DND-41 (cell line): ENCODE results near the gene TRPM1.

ENCODE experiments used
- ATAC-seq: fragments of 200-7000 bp; cut with Tn5 transposase; 3 replicates; pipeline ENCODE4 v1.9.1; 2021; ENCODE audit warnings: low read depth; ENCODE audit not compliant: insufficient read depth
- DNase-seq: peaks from one replicate; pipeline ENCODE4 v3.0.0-alpha.2; 2020
- H2AFZ ChIP-seq: 2 replicates; pipeline ENCODE4 v1.6.0; 2012; ENCODE audit warnings: low read depth, low read length
- H3K27ac ChIP-seq: 2 replicates; pipeline ENCODE4 v1.5.1; 2012; ENCODE audit warnings: low read length, inconsistent platforms
- H3K27me3 ChIP-seq: fragments of 200-600 bp; sonication (generic); 2 replicates; pipeline ENCODE4 v1.6.0; 2012; ENCODE audit warnings: low read length, mild to moderate bottlenecking, inconsistent platforms; ENCODE audit not compliant: insufficient read depth, poor library complexity
- H3K36me3 ChIP-seq: 2 replicates; pipeline ENCODE4 v1.5.1; 2012; ENCODE audit warnings: low read length, inconsistent platforms; ENCODE audit not compliant: insufficient read depth
- H3K4me1 ChIP-seq: 2 replicates; pipeline ENCODE4 v1.5.1; 2012; ENCODE audit warnings: mild to moderate bottlenecking, low read length; ENCODE audit not compliant: insufficient read depth
- H3K4me2 ChIP-seq: 2 replicates; pipeline ENCODE4 v1.6.0; 2012; ENCODE audit warnings: mild to moderate bottlenecking, moderate library complexity, low read length, inconsistent platforms; ENCODE audit not compliant: insufficient read depth
- H3K4me3 ChIP-seq, 2 experiments: fragments of 200-600 bp in 1 of 2; shearing (Covaris generic) in 1 of 2; 2 replicates each; pipeline ENCODE4 v1.5.1; 2012 to 2016; ENCODE audit warnings: inconsistent platforms in 2 of 2, low read length in 2 of 2, mild to moderate bottlenecking in 2 of 2, low read depth in 1 of 2, moderate library complexity in 1 of 2
- H3K79me2 ChIP-seq: 2 replicates; pipeline ENCODE4 v1.6.0; 2012; ENCODE audit warnings: low read length, inconsistent platforms; ENCODE audit not compliant: insufficient read depth
- H3K9ac ChIP-seq: 2 replicates; pipeline ENCODE4 v1.6.0; 2012; ENCODE audit warnings: low read depth, mild to moderate bottlenecking, inconsistent platforms, low read length, moderate library complexity
- H3K9me3 ChIP-seq: 2 replicates; pipeline ENCODE4 v1.5.1; 2012; ENCODE audit warnings: low read length, moderate library complexity, mild to moderate bottlenecking, inconsistent platforms; ENCODE audit not compliant: insufficient read depth, severe bottlenecking
- H4K20me1 ChIP-seq: 2 replicates; pipeline ENCODE4 v1.6.0; 2012; ENCODE audit warnings: low read length; ENCODE audit not compliant: insufficient read depth
- EZH2 ChIP-seq: IDR thresholded peaks from 3 replicates; pipeline ENCODE4 v1.6.1; 2012; ENCODE audit warnings: borderline replicate concordance, low read depth, mild to moderate bottlenecking, moderate library complexity, low read length, inconsistent platforms; ENCODE audit not compliant: severe bottlenecking
- TF ChIP-seq, protein P1 (sequence below): IDR thresholded peaks from 2 replicates; pipeline ENCODE4 v1.5.1; 2012; ENCODE audit warnings: borderline replicate concordance, low read length, moderate library complexity, mild to moderate bottlenecking; ENCODE audit not compliant: poor library complexity, severe bottlenecking; ENCODE audit errors: extremely low read depth

Gene TRPM1

GRCh38 chr15:30973379-30973778 is 128.1 kb downstream of the TRPM1 start:
- Histone ChIP-seq H3K4me3 (no peak overlapping the region), H3K4me2 (no peak overlapping the region), H3K9me3 (no peaks in the 10 kb centered on the region), H4K20me1 (no peaks in the 10 kb centered on the region), H3K36me3 (peaks cover 39% of the 10 kb centered on the region; the same call in 1 of the 2 replicates), H3K27me3 (no peaks in the 10 kb centered on the region), H2AFZ (no peak overlapping the region), H3K9ac (no peak overlapping the region), H3K4me1 (no peaks in the 10 kb centered on the region), H3K79me2 (peaks cover 3% of the 10 kb centered on the region; the same call in 1 of the 2 replicates), H3K27ac (no peak overlapping the region)
- no peak for ATAC-seq
- no peak for DNase-seq
- TF ChIP-seq, protein P1, sequence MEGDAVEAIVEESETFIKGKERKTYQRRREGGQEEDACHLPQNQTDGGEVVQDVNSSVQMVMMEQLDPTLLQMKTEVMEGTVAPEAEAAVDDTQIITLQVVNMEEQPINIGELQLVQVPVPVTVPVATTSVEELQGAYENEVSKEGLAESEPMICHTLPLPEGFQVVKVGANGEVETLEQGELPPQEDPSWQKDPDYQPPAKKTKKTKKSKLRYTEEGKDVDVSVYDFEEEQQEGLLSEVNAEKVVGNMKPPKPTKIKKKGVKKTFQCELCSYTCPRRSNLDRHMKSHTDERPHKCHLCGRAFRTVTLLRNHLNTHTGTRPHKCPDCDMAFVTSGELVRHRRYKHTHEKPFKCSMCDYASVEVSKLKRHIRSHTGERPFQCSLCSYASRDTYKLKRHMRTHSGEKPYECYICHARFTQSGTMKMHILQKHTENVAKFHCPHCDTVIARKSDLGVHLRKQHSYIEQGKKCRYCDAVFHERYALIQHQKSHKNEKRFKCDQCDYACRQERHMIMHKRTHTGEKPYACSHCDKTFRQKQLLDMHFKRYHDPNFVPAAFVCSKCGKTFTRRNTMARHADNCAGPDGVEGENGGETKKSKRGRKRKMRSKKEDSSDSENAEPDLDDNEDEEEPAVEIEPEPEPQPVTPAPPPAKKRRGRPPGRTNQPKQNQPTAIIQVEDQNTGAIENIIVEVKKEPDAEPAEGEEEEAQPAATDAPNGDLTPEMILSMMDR = no peak
- no peak for TF ChIP-seq EZH2

DNA sequence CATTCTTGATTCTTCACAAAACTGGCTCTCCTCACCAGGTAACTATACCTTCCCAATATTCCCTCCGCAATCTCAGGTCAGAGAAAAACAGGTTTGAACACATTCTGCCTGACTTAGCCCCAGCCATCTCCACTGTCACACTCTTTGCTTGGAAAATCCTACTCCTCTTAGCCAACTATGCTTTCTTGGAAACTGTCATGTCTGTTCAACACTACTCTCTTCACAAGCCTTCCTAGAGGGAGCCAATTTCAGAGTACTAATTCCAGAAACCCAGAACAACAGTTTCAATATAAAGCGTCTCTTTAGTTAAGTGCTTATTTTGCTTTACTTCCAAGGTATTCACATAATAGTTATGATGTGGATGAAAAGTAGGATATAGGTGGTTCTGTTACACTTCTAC is 131.8 kb downstream of the TRPM1 start:
- H4K20me1 ChIP-seq = no peaks in the 10 kb centered on the region
- H2AFZ ChIP-seq = no peak overlapping the region
- no peak overlapping the region for H3K4me3 ChIP-seq
- TF ChIP-seq, protein P1 = no peak
- no peak for TF ChIP-seq EZH2
- H3K79me2 ChIP-seq = no peaks in the 10 kb centered on the region
- no peaks in the 10 kb centered on the region for H3K27me3 ChIP-seq
- H3K9ac ChIP-seq = no peak overlapping the region
- no peak overlapping the region for H3K27ac ChIP-seq
- H3K9me3 ChIP-seq = no peaks in the 10 kb centered on the region
- H3K4me1 ChIP-seq = no peaks in the 10 kb centered on the region
- ATAC-seq (no peak), DNase-seq (no peak)
- H3K36me3 ChIP-seq = peaks cover 43% of the 10 kb centered on the region
- H3K4me2 ChIP-seq = no peak overlapping the region

DNA sequence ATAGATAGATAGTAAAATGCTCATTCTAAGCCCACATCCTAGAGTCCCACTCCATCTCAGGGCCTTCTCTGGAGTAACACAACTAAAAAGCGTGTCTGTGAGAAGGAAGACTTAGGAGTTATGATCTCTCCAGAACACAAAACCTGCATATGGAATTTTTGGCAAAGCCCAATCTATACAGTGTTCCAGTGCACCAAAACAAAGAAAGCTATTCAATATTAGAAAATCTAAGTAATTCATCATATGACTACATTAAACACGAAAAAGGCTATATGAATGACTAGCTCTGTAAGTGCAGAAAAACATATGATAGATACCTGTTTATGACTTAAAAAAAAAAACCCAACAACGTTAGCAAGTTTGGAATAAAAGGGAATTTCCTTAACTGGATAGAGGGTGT is 137.8 kb downstream of the TRPM1 start:
- Histone ChIP-seq H3K4me1 (peaks cover 21% of the 10 kb centered on the region), H3K9me3 (no peaks in the 10 kb centered on the region), H3K27ac (no peak overlapping the region), H3K27me3 (no peaks in the 10 kb centered on the region), H3K4me2 (no peak overlapping the region), H3K36me3 (peaks cover 35% of the 10 kb centered on the region), H4K20me1 (no peaks in the 10 kb centered on the region), H3K9ac (no peak overlapping the region), H2AFZ (no peak overlapping the region), H3K4me3 (no peak overlapping the region), H3K79me2 (no peaks in the 10 kb centered on the region)
- DNase-seq (no peak), ATAC-seq (no peak)
- no peak for TF ChIP-seq EZH2
- TF ChIP-seq, protein P1 = no peak

DNA sequence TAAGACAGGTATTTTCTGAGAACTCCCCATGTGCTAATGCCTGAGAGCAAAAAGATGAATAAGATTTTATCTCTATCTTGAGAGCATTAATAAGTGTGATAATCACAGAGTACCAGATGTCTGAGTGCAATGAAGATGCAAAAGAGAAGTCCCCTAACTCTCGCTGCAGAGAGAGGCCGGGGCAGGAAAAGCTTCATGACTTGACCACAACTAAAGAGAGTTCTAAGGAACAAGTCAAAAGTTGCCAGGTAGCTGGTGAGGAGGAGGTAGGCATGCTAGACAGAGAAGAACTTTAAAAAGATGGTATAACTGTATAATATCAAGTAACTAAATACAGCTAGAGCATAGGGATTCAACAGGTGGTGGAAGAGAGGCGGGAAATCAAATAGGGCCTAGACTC is 138.9 kb downstream of the TRPM1 start:
- Histone ChIP-seq H3K4me1 (peaks cover 21% of the 10 kb centered on the region), H3K79me2 (no peaks in the 10 kb centered on the region), H3K4me3 (no peak overlapping the region), H3K27ac (no peak overlapping the region; the same call in 1 of the 2 replicates), H3K36me3 (peaks cover 45% of the 10 kb centered on the region), H3K4me2 (no peak overlapping the region), H3K9ac (no peak overlapping the region), H3K27me3 (no peaks in the 10 kb centered on the region), H3K9me3 (no peaks in the 10 kb centered on the region), H2AFZ (no peak overlapping the region), H4K20me1 (no peaks in the 10 kb centered on the region)
- TF ChIP-seq, protein P1 = no peak
- TF ChIP-seq EZH2 = no peak
- DNase-seq = peak; percentile 52
- peak; percentile 89 for ATAC-seq
